ENCODE data around the gene APC2.

Gene APC2

GRCh38 chr19:1447504-1447903 lies 2.4 kb upstream of the APC2 start:
- DNase-seq = no peak

GRCh38 chr19:1447944-1448343 lies 2.0 kb upstream of the APC2 start:
- no peak for DNase-seq

- DNase-seq = no peak
These were observed 1.1 kb downstream of the APC2 start for GRCh38 chr19:1450735-1451731.

- no peak for DNase-seq
These were observed 2.2 kb downstream of the APC2 start for GRCh38 chr19:1451916-1452801.

GRCh38 chr19:1452802-1453524 lies 3.0 kb downstream of the APC2 start:
- DNase-seq = no peak

GRCh38 chr19:1453525-1454364 lies 3.8 kb downstream of the APC2 start:
- DNase-seq = no peak

- no peak for DNase-seq
These were observed 5.0 kb downstream of the APC2 start for GRCh38 chr19:1455002-1455335.

GRCh38 chr19:1455336-1456120 lies 5.6 kb downstream of the APC2 start:
- DNase-seq = peak; percentile 69

GRCh38 chr19:1456121-1456900 lies 6.4 kb downstream of the APC2 start:
- no peak for DNase-seq

GRCh38 chr19:1457031-1457739 lies 7.3 kb downstream of the APC2 start:
- no peak for DNase-seq

GRCh38 chr19:1457892-1458291 lies 8.0 kb downstream of the APC2 start:
- no peak for DNase-seq

- no peak for DNase-seq
These were observed 9.6 kb downstream of the APC2 start for GRCh38 chr19:1459479-1459878.

GRCh38 chr19:1460033-1460995 lies 10.4 kb downstream of the APC2 start:
- no peak for DNase-seq

- no peak for DNase-seq
These were observed 11.9 kb downstream of the APC2 start for GRCh38 chr19:1461862-1462261.

- peak; percentile 37 for DNase-seq
These were observed 15.5 kb downstream of the APC2 start for GRCh38 chr19:1465191-1466016.

GRCh38 chr19:1466018-1466460 lies 16.1 kb downstream of the APC2 start:
- DNase-seq = no peak

- no peak for DNase-seq
These were observed 16.7 kb downstream of the APC2 start for GRCh38 chr19:1466461-1467214.

All from CD4-positive, alpha-beta T cell treated with Interleukin-17A for 1 hour (primary cell).